Measurements from ENCODE around the gene HECW1.

DNA sequence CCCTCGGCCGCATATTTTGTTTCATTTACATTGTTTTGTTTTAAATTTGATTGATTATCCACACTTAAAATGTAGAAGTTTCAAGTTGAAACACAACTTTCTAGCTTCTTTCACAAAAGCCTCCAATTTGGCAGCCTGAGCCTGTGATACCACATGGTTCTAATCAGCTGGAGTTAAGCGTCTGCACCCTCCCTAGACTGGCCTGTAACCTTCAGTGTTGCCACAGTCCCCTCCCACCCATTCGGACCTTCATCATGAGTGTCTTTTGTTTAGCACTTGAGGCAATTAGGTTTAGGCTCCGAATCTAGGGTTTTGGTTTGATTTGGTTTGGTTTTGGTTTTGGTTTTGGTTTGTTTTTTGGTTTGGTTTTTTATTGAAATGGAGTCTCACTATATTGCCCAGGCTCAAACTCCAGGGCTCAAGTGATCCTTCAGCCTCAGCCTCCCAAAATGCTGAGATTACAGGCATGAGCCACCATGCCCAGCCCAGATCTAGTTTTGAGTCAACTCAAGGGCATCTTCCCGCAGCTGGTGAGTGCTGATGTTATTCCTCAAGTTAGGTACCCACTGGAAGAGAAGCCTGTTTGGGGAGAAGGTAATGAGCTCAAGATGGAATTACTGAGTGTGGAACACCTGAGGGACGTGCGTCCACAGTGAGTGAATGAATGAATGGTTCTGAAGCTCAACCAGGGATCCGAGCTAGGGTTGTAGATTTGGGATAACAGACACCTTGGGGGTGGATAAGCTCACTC lies 201.4 kb downstream of the HECW1 start:
- TF ChIP-seq, protein P1, sequence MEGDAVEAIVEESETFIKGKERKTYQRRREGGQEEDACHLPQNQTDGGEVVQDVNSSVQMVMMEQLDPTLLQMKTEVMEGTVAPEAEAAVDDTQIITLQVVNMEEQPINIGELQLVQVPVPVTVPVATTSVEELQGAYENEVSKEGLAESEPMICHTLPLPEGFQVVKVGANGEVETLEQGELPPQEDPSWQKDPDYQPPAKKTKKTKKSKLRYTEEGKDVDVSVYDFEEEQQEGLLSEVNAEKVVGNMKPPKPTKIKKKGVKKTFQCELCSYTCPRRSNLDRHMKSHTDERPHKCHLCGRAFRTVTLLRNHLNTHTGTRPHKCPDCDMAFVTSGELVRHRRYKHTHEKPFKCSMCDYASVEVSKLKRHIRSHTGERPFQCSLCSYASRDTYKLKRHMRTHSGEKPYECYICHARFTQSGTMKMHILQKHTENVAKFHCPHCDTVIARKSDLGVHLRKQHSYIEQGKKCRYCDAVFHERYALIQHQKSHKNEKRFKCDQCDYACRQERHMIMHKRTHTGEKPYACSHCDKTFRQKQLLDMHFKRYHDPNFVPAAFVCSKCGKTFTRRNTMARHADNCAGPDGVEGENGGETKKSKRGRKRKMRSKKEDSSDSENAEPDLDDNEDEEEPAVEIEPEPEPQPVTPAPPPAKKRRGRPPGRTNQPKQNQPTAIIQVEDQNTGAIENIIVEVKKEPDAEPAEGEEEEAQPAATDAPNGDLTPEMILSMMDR (tag by site-specific recombination; IDR thresholded peaks at IDR 0.05) = no peak
- TF ChIP-seq ZNF350 (tag by site-specific recombination; IDR thresholded peaks at IDR 0.05) (no peak), MYNN (tag by site-specific recombination; IDR thresholded peaks at IDR 0.05; ENCODE audit: borderline replicate concordance) (no peak), ZNF175 (tag by site-specific recombination; IDR thresholded peaks at IDR 0.05) (no peak), ZFP3 (tag by site-specific recombination; IDR thresholded peaks at IDR 0.05; ENCODE audit: low read depth) (no peak), ZNF776 (tag by site-specific recombination; IDR thresholded peaks at IDR 0.05; ENCODE audit: borderline replicate concordance) (no peak), ZBTB7A (tag by site-specific recombination; IDR thresholded peaks at IDR 0.05; ENCODE audit: low read depth) (no peak), ZNF341 (tag by site-specific recombination; IDR thresholded peaks at IDR 0.05; ENCODE audit: low read depth) (no peak), YY1 (tag by site-specific recombination; IDR thresholded peaks at IDR 0.05) (no peak), AEBP2 (tag by site-specific recombination; IDR thresholded peaks at IDR 0.05; ENCODE audit: borderline replicate concordance) (no peak), ZBTB17 (tag by site-specific recombination; IDR thresholded peaks at IDR 0.05) (no peak), ZNF768 (tag by site-specific recombination; IDR thresholded peaks at IDR 0.05) (no peak), HOXC10 (CRISPR knock-in tag; IDR thresholded peaks at IDR 0.05) (no peak)
